ENCODE results near the gene ZDHHC14.

- TF ChIP-seq CTCF (IDR thresholded peaks at IDR 0.05) (no peak), POLR2A (IDR thresholded peaks at IDR 0.05) (no peak)
Observed at GRCh38 chr6:157490611-157491269, 109.8 kb downstream of the ZDHHC14 start.
